GM18498 (cell line): Measurements from ENCODE around the gene DDX10.
"Not testable (repeated sequence)": the region's sequence is repeated elsewhere in the genome, so short reads cannot be mapped to it uniquely, and the experiment has no call there.

Source experiments
- ATAC-seq: cut with Tn5 transposase; IDR thresholded peaks from one replicate; pipeline ENCODE4 v1.9.1; 2021; ENCODE audit warnings: mild to moderate bottlenecking, moderate library complexity; ENCODE audit not compliant: unreplicated experiment

Gene DDX10

GRCh38 chr11:108766596-108767173, 101.8 kb downstream of the DDX10 start:
- ATAC-seq: no peak

GRCh38 chr11:108768370-108768769, 103.5 kb downstream of the DDX10 start:
- no peak for ATAC-seq

- ATAC-seq: no peak
Observed at GRCh38 chr11:108768964-108769363, 104.1 kb downstream of the DDX10 start.

GRCh38 chr11:108774037-108774730, 109.3 kb downstream of the DDX10 start:
- ATAC-seq: no peak

GRCh38 chr11:108775324-108775723, 110.5 kb downstream of the DDX10 start:
- ATAC-seq: no peak

- not testable (repeated sequence) for ATAC-seq
Observed at GRCh38 chr11:108779147-108779546, 114.3 kb downstream of the DDX10 start.

- ATAC-seq: peak; percentile 53
Observed at GRCh38 chr11:108780119-108780518, 115.2 kb downstream of the DDX10 start.

GRCh38 chr11:108781946-108782345, 117.1 kb downstream of the DDX10 start:
- no peak for ATAC-seq

GRCh38 chr11:108786281-108786990, 121.6 kb downstream of the DDX10 start:
- no peak for ATAC-seq

- ATAC-seq: no peak
Observed at GRCh38 chr11:108787105-108787504, 122.2 kb downstream of the DDX10 start.

GRCh38 chr11:108788565-108789199, 123.8 kb downstream of the DDX10 start:
- no peak for ATAC-seq

- ATAC-seq: peak; percentile 61
Observed at GRCh38 chr11:108790501-108791299, 125.8 kb downstream of the DDX10 start.

- ATAC-seq: no peak
Observed at GRCh38 chr11:108793138-108793537, 128.3 kb downstream of the DDX10 start.

GRCh38 chr11:108793611-108794010, 128.7 kb downstream of the DDX10 start:
- no peak for ATAC-seq

- no peak for ATAC-seq
Observed at GRCh38 chr11:108796551-108796950, 131.7 kb downstream of the DDX10 start.

GRCh38 chr11:108797578-108798100, 132.8 kb downstream of the DDX10 start:
- no peak for ATAC-seq

- no peak for ATAC-seq
Observed at GRCh38 chr11:108802492-108802891, 137.6 kb downstream of the DDX10 start.

GRCh38 chr11:108803776-108804175, 138.9 kb downstream of the DDX10 start:
- no peak for ATAC-seq

- ATAC-seq: no peak
Observed at GRCh38 chr11:108804511-108804910, 139.6 kb downstream of the DDX10 start.

- no peak for ATAC-seq
Observed at GRCh38 chr11:108805030-108805429, 140.2 kb downstream of the DDX10 start.

- no peak for ATAC-seq
Observed at GRCh38 chr11:108807262-108807661, 142.4 kb downstream of the DDX10 start.
